Heart right ventricle (tissue), 16 donors: ENCODE measurements around the gene WFDC1. TPM values are rescaled to one million over a fixed set of nuclear protein-coding genes. Genes with fewer than 3 reads are reported as not detected.

ENCODE experiments used
- ATAC-seq, 8 donors: fragments of 200-7000 bp; cut with Tn5 transposase; one replicate each; pipeline ENCODE4 v1.9.1; 2020; ENCODE audit warnings: mild to moderate bottlenecking in 8 of 8, moderate library complexity in 8 of 8, moderate number of reproducible peaks in 1 of 8
- DNase-seq, 2 donors: peaks; one replicate each; pipeline ENCODE4 v3.0.0-alpha.2; 2020
- H3K27ac ChIP-seq, 10 donors: fragments of 200-600 bp; sonication (generic) in 2 of 10; one replicate each; pipeline versions ENCODE4 v1.5.0 to v1.8.0; 2020 to 2022; ENCODE audit warnings: mild to moderate bottlenecking in 3 of 10
- H3K27me3 ChIP-seq, 7 donors: fragments of 200-600 bp; one replicate each; pipeline ENCODE4 v1.8.0; 2021 to 2022; ENCODE audit warnings: mild to moderate bottlenecking in 2 of 7
- H3K36me3 ChIP-seq, 9 donors: fragments of 200-600 bp; sonication (generic) in 1 of 9; one replicate each; pipeline versions ENCODE4 v1.5.0 to v1.8.0; 2020 to 2022; ENCODE audit warnings: mild to moderate bottlenecking in 2 of 9
- H3K4me1 ChIP-seq, 9 donors: fragments of 200-600 bp; sonication (generic) in 1 of 9; one replicate each; pipeline versions ENCODE4 v1.5.0 to v1.8.0; 2020 to 2022; ENCODE audit warnings: mild to moderate bottlenecking in 4 of 9
- H3K4me3 ChIP-seq, 10 donors: fragments of 200-600 bp; sonication (generic) in 2 of 10; one replicate each; pipeline versions ENCODE4 v1.5.0 to v1.8.0; 2020 to 2022; ENCODE audit warnings: mild to moderate bottlenecking in 7 of 10, moderate library complexity in 2 of 10
- H3K9me3 ChIP-seq, 11 donors: fragments of 200-600 bp in 10 of 11; sonication (generic) in 2 of 11; one replicate each; pipeline versions ENCODE4 v1.5.0 to v1.8.0; 2013 to 2022; ENCODE audit warnings: mild to moderate bottlenecking in 2 of 11, control low read depth in 1 of 11, moderate library complexity in 1 of 11
- WGBS, 2 donors: extraction: QIAGEN DNeasy Blood & Tissue Kit; methylation state at CpG; one replicate each; pipeline ENCODE4 v1.1.7; 2013; ENCODE audit warnings: inconsistent platforms in 1 of 2; 5-methylcytosine and 5-hydroxymethylcytosine counted together
- intact Hi-C, 10 donors: fragments of 100-400 bp; cut with DNase I; formaldehyde crosslinking; loops; one replicate each; pipeline versions ENCODE4 v1.11.1 to v1.14.2; 2022
- polyA plus RNA-seq, 2 donors: library from polyadenylated mRNA; stranded (reverse); fragments of 200-250 nt; gene quantifications; one replicate each; pipeline ENCODE4 v1.2.3, GENCODE V29; 2013
- total RNA-seq, 10 donors: library from RNA; stranded (reverse); fragmentation: NEBNext Ultra II Directional in 3 of 10; extraction: Animal tissue kit (Norgen Biotek cat#: 25700) in 3 of 10; gene quantifications; one replicate each; pipeline versions ENCODE4 v1.2.1 to v1.2.4, GENCODE V29; 2021 to 2023
- TF ChIP-seq, protein P1 (sequence below), 9 donors: fragments of 200-600 bp; sonication (generic) in 2 of 9; IDR thresholded peaks; one replicate each; pipeline versions ENCODE4 v1.5.0 to v1.8.0; 2021 to 2022; ENCODE audit warnings: antibody characterized with exemption in 9 of 9, mild to moderate bottlenecking in 5 of 9, moderate library complexity in 1 of 9
- donor health status: Arrhythmogenic right ventricular cardiomyopathy.
- donor health status: ischemic (EF 13 %, LVEDD 7.1; RV severe dilation, severe dysfunction).
- donor health status: healthy with polysubstance abuse.
- donor health status: DM: no; HTN: yes; CAD: no.
- donor health status: DM: no; HTN: no; CAD: no.
- donor health status: ischemic (EF 25% LVEDD 6.9; RV normal size, moderate dysfunction).
- donor health status: ischemic (EF 25% LVEDD 5.7; RV mildly dilated, moderate dysfunction).
- donor health status: healthy.
- donor health status: DM: yes; HTN: yes; CAD: no.
- donor health status: Ischemic cardiomyopathy.
- donor health status: ischemic (EF 35%, LVEDD 5.7; RV mildly dilated, moderate dysfunction).
- donor health status: nonischemic (EF 11% LVEDD 7.7; RV severe dilation, severe dysfunction).
- donor health status: DM: yes; HTN: yes; CAD: no.
- donor health status: PGD.
- donor health status: ischemic (EF 29% LVEDD 5.4; RV normal size, mild dysfunction).
- donor health status: nonischemic (EF 23%, LVEDD 6.1; RV moderate dilation, normal function).

WFDC1 gene
- total and polyA plus RNA-seq, 12 donors = 0.55 to 5.7 (median 1.1) TPM

DNA sequence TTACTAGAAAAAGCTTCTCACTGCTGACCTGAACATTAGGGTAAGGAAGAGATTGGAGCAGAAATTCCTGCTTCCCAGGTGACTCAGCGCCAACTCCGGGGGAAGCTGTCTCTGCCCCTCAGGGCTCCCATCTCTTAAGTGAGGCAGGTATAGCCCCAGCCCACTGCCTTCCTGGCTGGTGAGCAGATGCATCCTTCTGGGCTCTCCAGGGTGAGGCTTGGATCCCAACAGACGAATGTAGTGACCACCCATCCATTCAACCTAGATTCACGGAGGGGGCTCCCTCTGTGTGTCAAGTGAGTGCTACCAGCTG is 76.8 kb downstream of the WFDC1 start:
- intact Hi-C loops = no loop called here
- Histone ChIP-seq H3K36me3 (no peaks in the 10 kb centered on the region), H3K9me3 (no peaks in the 10 kb centered on the region), H3K27ac (no peak overlapping the region), H3K27me3 (peaks cover 12 to 75% (median 65%) of the 10 kb centered on the region in 7 donors), H3K4me3 (no peak overlapping the region), H3K4me1 (peaks cover 0 to 12% (median 5%) of the 10 kb centered on the region in 9 donors)
- ATAC-seq (no peak), DNase-seq (no peak)
- WGBS, 2 donors = 53 to 58% methylated on average over 4 of the region's 4 CpGs
- TF ChIP-seq, protein P1, sequence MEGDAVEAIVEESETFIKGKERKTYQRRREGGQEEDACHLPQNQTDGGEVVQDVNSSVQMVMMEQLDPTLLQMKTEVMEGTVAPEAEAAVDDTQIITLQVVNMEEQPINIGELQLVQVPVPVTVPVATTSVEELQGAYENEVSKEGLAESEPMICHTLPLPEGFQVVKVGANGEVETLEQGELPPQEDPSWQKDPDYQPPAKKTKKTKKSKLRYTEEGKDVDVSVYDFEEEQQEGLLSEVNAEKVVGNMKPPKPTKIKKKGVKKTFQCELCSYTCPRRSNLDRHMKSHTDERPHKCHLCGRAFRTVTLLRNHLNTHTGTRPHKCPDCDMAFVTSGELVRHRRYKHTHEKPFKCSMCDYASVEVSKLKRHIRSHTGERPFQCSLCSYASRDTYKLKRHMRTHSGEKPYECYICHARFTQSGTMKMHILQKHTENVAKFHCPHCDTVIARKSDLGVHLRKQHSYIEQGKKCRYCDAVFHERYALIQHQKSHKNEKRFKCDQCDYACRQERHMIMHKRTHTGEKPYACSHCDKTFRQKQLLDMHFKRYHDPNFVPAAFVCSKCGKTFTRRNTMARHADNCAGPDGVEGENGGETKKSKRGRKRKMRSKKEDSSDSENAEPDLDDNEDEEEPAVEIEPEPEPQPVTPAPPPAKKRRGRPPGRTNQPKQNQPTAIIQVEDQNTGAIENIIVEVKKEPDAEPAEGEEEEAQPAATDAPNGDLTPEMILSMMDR (IDR thresholded peaks at IDR 0.05) = no peak

DNA sequence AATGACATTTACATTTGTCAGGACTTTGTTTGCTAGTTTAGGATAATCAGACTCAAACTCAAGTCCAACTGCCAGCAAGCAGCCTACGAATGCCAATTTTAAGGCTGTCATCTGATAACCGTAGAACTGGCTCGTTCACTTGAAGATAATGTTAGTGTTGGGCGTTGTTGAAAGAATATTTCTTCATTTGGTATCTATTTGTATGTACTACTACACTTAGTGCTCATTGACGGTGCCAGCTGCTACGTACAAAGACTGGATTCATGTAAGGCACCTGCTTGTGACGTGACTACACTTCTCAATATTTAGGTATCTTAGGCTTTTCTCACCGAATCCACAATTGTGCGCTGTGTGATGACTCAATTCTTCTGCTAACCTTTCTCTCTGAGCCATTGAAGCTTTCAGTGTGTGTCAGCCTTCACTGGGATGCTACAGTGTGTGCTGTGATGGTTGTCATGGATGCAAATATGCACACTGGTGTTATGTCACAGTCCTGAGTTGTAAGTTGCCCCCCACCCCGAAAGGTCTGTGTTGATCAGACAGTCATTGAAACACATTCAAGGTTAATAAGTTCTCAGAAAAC is 79.3 kb downstream of the WFDC1 start:
- Histone ChIP-seq H3K4me3 (no peak overlapping the region), H3K9me3 (no peaks in the 10 kb centered on the region), H3K4me1 (no peaks in the 10 kb centered on the region), H3K27ac (no peak overlapping the region), H3K36me3 (no peaks in the 10 kb centered on the region), H3K27me3 (peaks cover 0 to 52% (median 40%) of the 10 kb centered on the region in 7 donors)
- TF ChIP-seq, protein P1 (IDR thresholded peaks at IDR 0.05) = no peak
- DNase-seq (no peak), ATAC-seq (no peak)
- WGBS, 2 donors = 60 to 64% methylated on average over 10 of the region's 10 CpGs
- intact Hi-C loops = no loop called here

DNA sequence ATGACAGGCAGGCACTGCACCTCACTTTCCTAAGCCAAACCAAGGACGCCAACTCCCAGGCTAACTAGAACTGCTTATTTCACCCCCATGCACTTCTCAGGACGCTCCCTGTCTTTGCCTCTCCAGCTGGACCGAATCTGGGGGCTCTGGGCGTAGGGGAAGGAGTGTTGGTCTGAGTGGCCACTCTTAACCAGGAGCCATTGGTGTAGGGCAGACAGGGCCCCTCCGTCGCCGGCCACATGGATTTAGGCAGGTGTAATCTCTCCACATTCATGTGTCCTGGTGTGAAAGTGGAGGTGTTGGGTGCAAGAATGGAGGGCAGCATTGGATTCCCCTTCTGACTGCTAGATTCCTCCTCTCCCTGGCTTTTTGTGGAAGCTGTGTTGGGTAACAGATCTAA is 83.4 kb downstream of the WFDC1 start:
- H3K9me3 ChIP-seq = peaks cover 0 to 4% (median 0%) of the 10 kb centered on the region in 11 donors
- DNase-seq (no peak), ATAC-seq (no peak)
- H3K27ac ChIP-seq = no peak overlapping the region
- H3K36me3 ChIP-seq = no peaks in the 10 kb centered on the region
- 89 to 94% methylated on average over 7 of the region's 7 CpGs for WGBS, 2 donors
- no peak overlapping the region for H3K4me3 ChIP-seq
- TF ChIP-seq, protein P1 (IDR thresholded peaks at IDR 0.05) = no peak
- intact Hi-C loops = loop anchor here in 1 of 10 donors (5.0 kb wide), 1 partner anchor 39 kb away; no protein-coding TSS in a partner anchor
- peaks cover 0 to 14% (median 11%) of the 10 kb centered on the region in 7 donors for H3K27me3 ChIP-seq
- no peaks in the 10 kb centered on the region for H3K4me1 ChIP-seq

DNA sequence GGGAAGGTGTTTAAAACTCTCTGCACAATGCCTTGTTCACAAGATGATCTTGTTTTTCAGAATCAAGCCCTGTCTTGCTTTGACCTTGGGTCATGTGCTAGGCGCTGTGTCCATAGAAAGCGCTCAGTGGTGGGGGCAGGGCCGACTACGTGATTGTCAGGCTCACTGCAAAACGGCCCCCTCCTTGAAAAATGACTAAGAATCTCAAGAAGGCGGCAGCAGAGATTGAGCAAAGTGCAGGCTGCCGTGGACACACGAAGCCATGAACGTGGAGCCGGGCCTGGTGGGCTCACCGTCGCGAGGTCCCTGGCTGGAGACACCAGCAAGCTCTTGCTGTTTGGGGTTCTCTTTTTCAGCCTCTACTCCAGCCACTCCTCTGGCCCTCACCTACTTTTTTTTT is 83.9 kb downstream of the WFDC1 start:
- Histone ChIP-seq H3K27ac (no peak overlapping the region), H3K36me3 (no peaks in the 10 kb centered on the region), H3K9me3 (peaks cover 0 to 4% (median 0%) of the 10 kb centered on the region in 11 donors), H3K4me3 (no peak overlapping the region), H3K4me1 (no peaks in the 10 kb centered on the region), H3K27me3 (peaks cover 0 to 12% (median 10%) of the 10 kb centered on the region in 7 donors)
- WGBS, 2 donors = 78 to 82% methylated on average over 13 of the region's 13 CpGs
- intact Hi-C loops = loop anchor here in 1 of 10 donors (5.0 kb wide), 1 partner anchor 39 kb away; no protein-coding TSS in a partner anchor
- DNase-seq (no peak), ATAC-seq (no peak)
- TF ChIP-seq, protein P1 (IDR thresholded peaks at IDR 0.05) = no peak
